Duodenal mucosa (tissue), 2 donors: ENCODE data around the gene RUFY3.
"Not testable (repeated sequence)": the region's sequence is repeated elsewhere in the genome, so short reads cannot be mapped to it uniquely, and the experiment has no call there.

Experiments
- H3K27ac ChIP-seq: one replicate; pipeline ENCODE4 v1.7.0; 2013; ENCODE audit warnings: low read depth, low read length
- H3K27me3 ChIP-seq, 2 donors: one replicate each; pipeline ENCODE4 v1.7.0; 2013; ENCODE audit warnings: low read length in 2 of 2, control low read depth in 1 of 2; ENCODE audit not compliant: insufficient read depth in 2 of 2, control insufficient read depth in 1 of 2
- H3K36me3 ChIP-seq, 2 donors: one replicate each; pipeline ENCODE4 v1.7.0; 2013; ENCODE audit warnings: low read length in 2 of 2, control low read depth in 1 of 2; ENCODE audit not compliant: insufficient read depth in 2 of 2, control insufficient read depth in 1 of 2
- H3K4me1 ChIP-seq, 2 donors: one replicate each; pipeline ENCODE4 v1.7.0; 2013; ENCODE audit warnings: low read length in 2 of 2, control low read depth in 1 of 2; ENCODE audit not compliant: insufficient read depth in 2 of 2, control insufficient read depth in 1 of 2
- H3K4me3 ChIP-seq, 2 donors: one replicate each; pipeline ENCODE4 v1.7.0; 2013; ENCODE audit warnings: low read length in 2 of 2, low read depth in 1 of 2
- H3K9ac ChIP-seq, 2 donors: one replicate each; pipeline ENCODE4 v1.7.0; 2013; ENCODE audit warnings: low read length in 2 of 2, low read depth in 1 of 2
- H3K9me3 ChIP-seq, 2 donors: one replicate each; pipeline ENCODE4 v1.7.0; 2013; ENCODE audit warnings: low read length in 2 of 2, control low read depth in 1 of 2; ENCODE audit not compliant: control insufficient read depth in 1 of 2

The RUFY3 gene

GRCh38 chr4:70688795-70689231 is 33.0 kb upstream of the RUFY3 start:
- Histone ChIP-seq H3K4me1 (peaks cover 16 to 18% of the 10 kb centered on the region in 2 donors), H3K9me3 (no peaks in the 10 kb centered on the region), H3K36me3 (peaks cover 0 to 7% of the 10 kb centered on the region in 2 donors), H3K27ac (peak overlapping the region; percentile 85), H3K27me3 (no peaks in the 10 kb centered on the region), H3K4me3 (peak overlapping the region; percentile 96 to 100), H3K9ac (peak overlapping the region; percentile 97)

- H3K4me1 ChIP-seq: peaks cover 16 to 18% of the 10 kb centered on the region in 2 donors
- no peak overlapping the region for H3K27ac ChIP-seq
- H3K9ac ChIP-seq: no peak overlapping the region
- H3K27me3 ChIP-seq: no peaks in the 10 kb centered on the region
- H3K4me3 ChIP-seq: peak overlapping the region in 1 of 2 donors; percentile 26
- H3K9me3 ChIP-seq: no peaks in the 10 kb centered on the region
- H3K36me3 ChIP-seq: peaks cover 0 to 7% of the 10 kb centered on the region in 2 donors
Measured at GRCh38 chr4:70691661-70692060, 30.1 kb upstream of the RUFY3 start.

DNA sequence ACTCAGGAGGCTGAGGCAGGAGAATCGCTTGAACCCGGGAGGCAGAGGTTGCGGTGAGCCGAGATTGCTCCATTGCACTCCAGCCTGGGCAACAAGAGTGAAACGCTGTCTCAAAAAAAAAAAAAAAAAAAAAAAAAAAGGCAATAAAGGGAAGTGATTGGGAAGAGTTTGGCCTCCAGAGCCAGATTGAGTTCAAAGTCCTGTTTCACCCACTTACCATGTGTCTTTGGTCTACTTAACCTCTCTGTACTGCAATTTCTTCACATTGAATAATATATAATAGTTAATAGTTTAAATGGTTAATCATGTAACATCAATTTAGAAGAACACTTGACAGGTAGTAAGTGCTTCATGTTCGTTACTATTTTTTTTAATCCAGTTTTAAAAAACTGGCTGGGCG is 27.1 kb upstream of the RUFY3 start:
- H3K4me1 ChIP-seq: peaks cover 9 to 11% of the 10 kb centered on the region in 2 donors
- H3K27me3 ChIP-seq, H3K27ac ChIP-seq, H3K9me3 ChIP-seq, H3K4me3 ChIP-seq, H3K36me3 ChIP-seq, H3K9ac ChIP-seq: not testable (repeated sequence)

DNA sequence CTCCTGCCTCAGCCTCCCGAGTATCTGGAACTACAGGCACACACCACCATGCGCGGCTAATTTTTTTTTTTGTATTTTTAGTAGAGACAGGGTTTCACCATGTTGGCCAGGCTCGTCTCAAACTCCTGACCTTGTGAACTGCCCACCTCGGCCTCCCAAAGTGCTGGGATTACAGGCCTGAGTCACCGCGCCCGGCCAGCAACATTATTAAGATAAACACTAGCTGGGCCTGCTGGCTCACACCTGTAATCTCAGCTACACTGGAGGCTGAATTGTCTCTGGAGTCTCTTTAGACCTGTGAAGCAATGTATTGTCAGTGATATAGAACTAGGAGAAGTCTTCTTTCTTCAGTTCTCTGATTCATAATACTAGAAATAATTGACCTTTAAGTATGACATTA is 23.3 kb upstream of the RUFY3 start:
- H3K4me1 ChIP-seq, H3K9ac ChIP-seq, H3K27me3 ChIP-seq, H3K36me3 ChIP-seq, H3K4me3 ChIP-seq, H3K27ac ChIP-seq, H3K9me3 ChIP-seq: not testable (repeated sequence)

DNA sequence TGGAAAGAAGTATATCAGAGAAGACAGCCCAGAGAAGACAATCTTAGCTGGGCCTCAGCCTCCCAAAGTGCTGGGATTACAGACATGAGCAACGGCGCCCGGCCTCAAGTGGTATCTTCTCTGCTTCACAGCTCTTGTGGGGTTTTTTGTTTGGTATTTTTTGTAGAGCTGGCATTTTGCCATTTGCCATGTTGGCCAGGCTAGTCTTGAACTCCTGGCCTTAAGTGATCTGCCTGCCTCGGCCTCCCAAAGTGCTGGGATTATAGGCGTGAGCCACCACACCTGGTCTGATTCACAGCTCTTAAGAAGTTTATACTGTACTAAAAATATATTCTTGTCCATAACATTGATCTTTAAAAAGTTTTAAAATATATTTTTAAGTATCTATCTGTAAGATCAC is 21.1 kb upstream of the RUFY3 start:
- Histone ChIP-seq H3K36me3 (no peaks in the 10 kb centered on the region), H3K9ac (no peak overlapping the region), H3K9me3 (no peaks in the 10 kb centered on the region), H3K27me3 (no peaks in the 10 kb centered on the region), H3K4me3 (no peak overlapping the region), H3K27ac (no peak overlapping the region), H3K4me1 (peaks cover 6 to 8% of the 10 kb centered on the region in 2 donors)

DNA sequence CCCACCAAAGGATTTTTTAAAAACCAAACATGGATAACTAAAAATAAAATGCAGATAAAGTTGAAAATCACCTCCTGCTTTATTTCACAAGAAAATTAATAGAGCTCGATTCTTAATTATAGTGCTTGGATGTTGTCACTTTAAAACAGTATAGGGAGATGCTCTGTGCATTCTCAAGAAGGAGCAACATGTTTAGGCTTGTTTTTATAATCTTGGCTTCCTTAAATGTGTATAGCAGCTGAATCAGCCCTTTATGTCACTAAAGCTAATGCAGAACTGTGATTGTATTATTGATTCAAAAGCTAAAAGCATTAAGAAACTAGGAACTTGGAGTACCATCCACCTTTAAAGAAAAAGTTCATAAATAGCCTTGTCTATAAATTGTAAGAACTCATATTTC is 20.5 kb upstream of the RUFY3 start:
- H3K9me3 ChIP-seq: no peaks in the 10 kb centered on the region
- H3K36me3 ChIP-seq: no peaks in the 10 kb centered on the region
- no peak overlapping the region for H3K9ac ChIP-seq
- peaks cover 11 to 12% of the 10 kb centered on the region in 2 donors for H3K4me1 ChIP-seq
- no peak overlapping the region for H3K27ac ChIP-seq
- H3K27me3 ChIP-seq: no peaks in the 10 kb centered on the region
- no peak overlapping the region for H3K4me3 ChIP-seq

GRCh38 chr4:70702592-70702991 is 19.2 kb upstream of the RUFY3 start:
- not testable (repeated sequence) for H3K36me3 ChIP-seq, H3K9ac ChIP-seq, H3K27ac ChIP-seq, H3K4me3 ChIP-seq, H3K9me3 ChIP-seq, H3K27me3 ChIP-seq
- H3K4me1 ChIP-seq: peaks cover 20 to 22% of the 10 kb centered on the region in 2 donors

GRCh38 chr4:70703619-70704214 is 18.0 kb upstream of the RUFY3 start:
- Histone ChIP-seq H3K4me3 (peak overlapping the region; percentile 83 to 84), H3K36me3 (no peaks in the 10 kb centered on the region), H3K27ac (peak overlapping the region; percentile 67), H3K27me3 (no peaks in the 10 kb centered on the region), H3K9ac (peak overlapping the region; percentile 55 to 82), H3K4me1 (peaks cover 20 to 22% of the 10 kb centered on the region in 2 donors), H3K9me3 (no peaks in the 10 kb centered on the region)

DNA sequence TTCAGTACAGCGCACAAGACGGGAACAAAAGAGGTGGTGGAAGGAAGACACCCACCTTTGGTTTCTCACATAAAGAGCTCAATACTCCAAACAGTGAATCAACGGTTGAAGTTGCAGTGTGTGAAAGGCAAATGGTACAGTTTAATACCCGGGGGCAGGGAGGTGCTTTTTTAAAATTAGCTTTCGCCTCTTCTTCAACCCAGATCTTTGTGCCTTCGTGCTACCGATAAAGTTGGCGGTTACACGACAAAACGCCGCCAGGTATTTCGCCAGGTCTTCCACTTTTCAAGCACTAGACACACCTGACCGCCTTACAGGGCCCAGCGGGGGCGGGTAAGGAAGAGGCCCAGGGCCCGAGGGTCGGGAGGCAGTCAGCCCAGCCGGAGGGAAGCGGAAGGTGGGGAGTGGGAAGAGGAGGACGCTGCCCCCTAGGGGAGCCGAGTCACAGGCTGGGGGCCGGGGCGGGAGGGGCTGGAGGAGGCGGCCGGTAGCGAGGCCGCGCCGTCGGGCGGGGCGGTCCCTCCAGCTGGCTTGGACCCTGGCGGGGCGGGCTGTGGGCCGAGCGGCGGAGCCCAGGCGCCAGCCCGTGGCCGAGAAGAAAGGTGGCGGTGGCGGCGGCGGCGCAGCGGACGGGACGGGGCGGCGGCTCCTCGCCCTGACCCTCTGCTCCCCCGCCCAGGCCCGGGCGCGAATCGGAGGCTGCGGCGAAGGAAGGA is 17.4 kb upstream of the RUFY3 start:
- peak overlapping the region; percentile 84 to 85 for H3K4me3 ChIP-seq
- peaks cover 20 to 22% of the 10 kb centered on the region in 2 donors for H3K4me1 ChIP-seq
- no peaks in the 10 kb centered on the region for H3K9me3 ChIP-seq
- peak overlapping the region; percentile 55 to 82 for H3K9ac ChIP-seq
- H3K27ac ChIP-seq: peak overlapping the region; percentile 67
- no peaks in the 10 kb centered on the region for H3K36me3 ChIP-seq
- no peaks in the 10 kb centered on the region for H3K27me3 ChIP-seq

- peak overlapping the region; percentile 84 to 85 for H3K4me3 ChIP-seq
- H3K27me3 ChIP-seq: no peaks in the 10 kb centered on the region
- H3K9ac ChIP-seq: peak overlapping the region; percentile 77 to 82
- H3K27ac ChIP-seq: peak overlapping the region; percentile 81
- no peaks in the 10 kb centered on the region for H3K9me3 ChIP-seq
- H3K4me1 ChIP-seq: peaks cover 20 to 22% of the 10 kb centered on the region in 2 donors
- H3K36me3 ChIP-seq: no peaks in the 10 kb centered on the region
Measured at GRCh38 chr4:70704931-70705182, 16.9 kb upstream of the RUFY3 start.
